Fibroblast of skin of scalp (primary cell): ENCODE results near the gene DCHS1.

ENCODE experiments used
- DNase-seq: peaks from one replicate; pipeline ENCODE4 v3.0.0-alpha.2; 2013

The DCHS1 gene

DNA sequence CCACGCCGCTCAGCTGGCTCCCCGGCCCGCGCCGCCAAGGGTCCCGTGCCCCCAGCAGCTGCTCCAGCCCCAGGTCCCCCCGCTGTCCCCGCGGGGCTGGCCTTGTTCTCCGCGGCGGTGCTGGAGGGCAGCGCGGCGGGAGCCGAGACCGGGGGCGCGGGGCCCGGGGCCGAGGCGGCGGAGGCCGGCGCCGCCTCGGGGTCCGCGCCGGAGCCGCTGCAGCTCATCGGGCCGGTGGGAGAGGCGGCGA lies 43.7 kb downstream of the DCHS1 start:
- DNase-seq = no peak

DNA sequence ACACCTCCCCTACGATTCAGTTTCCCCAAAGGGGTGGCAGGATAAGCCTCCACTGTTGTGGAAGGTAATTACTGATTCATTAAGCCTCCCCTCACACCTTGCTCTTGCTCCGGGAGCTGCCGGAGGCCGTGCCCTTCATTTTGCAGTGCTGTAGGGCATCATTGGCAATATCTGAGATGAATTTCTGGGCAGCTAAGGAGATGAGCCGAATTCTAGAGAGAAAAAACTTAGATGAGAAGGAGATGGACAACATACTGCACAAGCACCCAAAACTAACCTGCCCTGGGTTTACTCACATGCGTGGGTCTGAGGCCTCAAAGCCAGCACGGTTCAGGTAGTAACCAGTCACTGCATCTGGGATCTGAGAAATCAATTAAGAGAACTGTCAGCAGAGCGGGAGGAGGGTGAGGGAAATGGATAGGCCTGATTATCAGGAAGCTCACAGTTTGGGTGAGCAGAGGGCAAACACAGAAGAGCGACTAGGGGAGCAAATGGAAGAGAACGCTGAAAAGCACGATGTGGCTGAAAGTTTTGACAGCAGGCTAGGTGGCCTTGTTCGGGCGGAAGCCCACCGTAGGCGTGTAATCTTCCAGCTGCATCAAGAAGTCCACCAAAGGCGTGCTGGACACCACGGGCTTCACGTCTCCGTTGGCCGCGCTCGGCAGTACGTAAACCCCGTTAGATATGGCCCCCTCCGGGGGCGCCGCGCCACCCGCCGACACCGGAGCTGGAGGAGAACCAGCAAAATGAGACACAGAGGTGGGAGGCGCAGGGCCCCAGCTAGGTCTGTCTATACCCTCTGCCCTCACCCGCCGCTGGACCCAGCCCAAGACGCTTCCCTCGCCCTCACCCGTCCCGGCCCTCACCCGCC lies 44.3 kb downstream of the DCHS1 start:
- peak; percentile 19 for DNase-seq

DNA sequence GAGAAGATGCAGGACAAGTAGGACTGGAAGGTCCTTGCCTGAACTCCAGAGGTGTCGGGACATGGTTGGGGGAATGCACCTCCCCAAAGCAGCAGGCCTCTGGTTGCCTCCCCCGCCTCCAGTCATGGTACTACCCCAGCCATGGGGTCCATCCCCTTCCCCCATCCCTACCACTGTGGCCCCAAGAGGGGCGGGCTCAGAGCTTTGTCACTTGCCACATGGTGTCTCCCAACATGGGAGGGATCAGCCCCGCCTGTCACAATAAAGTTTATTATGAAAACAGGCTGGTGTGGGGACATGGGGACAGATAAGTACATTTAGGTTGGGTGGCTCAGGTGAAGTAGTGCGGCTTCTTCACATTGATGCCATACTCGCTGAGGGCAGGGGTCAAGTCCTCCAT lies 45.0 kb downstream of the DCHS1 start:
- DNase-seq = no peak

DNA sequence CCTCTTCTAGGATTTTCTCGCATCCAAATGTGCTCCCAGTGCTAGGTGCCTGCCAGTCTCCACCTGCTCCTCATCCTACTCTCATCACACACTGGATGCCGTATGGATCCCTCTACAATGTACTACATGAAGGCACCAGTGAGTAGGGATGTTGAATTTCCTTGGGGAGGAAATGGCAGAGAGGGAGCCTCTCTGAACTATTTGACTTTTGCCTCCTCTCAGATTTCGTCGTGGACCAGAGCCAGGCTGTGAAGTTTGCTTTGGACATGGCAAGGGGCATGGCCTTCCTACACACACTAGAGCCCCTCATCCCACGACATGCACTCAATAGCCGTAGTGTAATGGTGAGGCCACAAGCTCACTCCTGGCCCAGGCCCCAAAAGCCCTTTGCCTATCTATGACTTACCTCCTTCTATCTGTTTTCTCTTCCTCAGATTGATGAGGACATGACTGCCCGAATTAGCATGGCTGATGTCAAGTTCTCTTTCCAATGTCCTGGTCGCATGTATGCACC lies 46.0 kb downstream of the DCHS1 start:
- DNase-seq = no peak

DNA sequence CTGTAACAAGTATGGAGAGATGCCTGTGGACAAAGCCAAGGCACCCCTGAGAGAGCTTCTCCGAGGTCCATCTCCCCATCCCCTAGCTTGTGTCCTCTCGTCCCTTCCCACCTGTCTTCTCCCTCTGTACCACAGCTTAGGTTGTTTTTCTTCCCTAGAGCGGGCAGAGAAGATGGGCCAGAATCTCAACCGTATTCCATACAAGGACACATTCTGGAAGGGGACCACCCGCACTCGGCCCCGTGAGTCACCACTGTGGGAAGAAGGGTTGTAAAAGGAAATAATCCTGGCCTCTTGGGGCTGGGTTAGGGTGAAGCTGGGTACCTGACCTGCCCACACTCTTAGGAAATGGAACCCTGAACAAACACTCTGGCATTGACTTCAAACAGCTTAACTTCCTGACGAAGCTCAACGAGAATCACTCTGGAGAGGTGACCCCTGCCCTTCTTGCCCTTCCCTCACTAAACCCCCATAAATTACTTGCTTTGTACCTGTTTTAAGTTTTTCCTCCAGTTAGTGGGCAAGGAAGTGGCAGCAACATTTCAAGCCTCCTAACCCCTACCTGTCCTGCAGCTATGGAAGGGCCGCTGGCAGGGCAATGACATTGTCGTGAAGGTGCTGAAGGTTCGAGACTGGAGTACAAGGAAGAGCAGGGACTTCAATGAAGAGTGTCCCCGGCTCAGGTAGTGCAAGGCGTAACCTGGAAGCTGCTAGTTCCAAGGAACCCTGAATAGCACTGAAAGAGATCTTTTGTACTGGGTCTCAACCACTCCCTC lies 46.7 kb downstream of the DCHS1 start:
- peak; percentile 21 for DNase-seq

DNA sequence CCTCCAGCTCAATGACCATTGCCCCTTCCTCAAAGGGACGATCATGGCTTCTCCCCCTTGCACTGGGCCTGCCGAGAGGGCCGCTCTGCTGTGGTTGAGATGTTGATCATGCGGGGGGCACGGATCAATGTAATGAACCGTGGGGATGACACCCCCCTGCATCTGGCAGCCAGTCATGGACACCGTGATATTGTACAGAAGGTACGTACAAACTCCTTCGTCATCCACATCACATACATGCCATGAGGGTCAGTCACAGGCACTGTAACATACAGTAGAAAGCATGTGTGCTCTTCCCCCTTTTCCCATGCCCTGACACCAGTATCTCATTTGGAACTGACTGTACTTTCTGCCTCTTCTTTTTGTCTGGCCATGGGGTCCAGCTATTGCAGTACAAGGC lies 47.6 kb downstream of the DCHS1 start:
- no peak for DNase-seq

DNA sequence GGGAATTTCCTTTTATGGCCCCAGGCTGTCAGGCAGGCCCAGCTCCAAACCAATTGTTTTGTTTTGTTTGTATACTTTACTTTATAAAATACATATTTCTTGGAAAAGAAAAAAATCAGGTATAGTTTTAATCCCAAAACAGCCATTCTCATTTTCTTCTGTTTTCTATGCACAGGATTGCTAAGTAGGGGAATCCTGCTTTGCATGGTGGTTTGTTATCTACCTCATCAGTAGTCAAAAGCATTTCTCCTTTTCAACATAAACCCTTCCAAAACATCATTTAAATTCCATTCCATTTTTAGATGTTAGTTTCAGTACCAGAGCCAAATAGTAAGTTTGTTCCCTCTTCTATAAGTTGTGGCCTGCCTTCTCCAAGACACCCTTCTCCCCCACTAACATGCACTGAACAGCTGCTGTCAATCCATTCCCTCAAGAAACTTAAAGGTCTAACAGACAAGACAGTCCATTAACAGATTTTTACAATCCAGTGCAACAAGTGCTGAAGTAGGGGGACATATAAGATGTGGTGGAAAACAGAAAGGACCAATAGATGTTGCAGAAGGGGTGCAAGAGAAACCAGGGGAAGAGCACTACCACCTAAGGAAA lies 48.3 kb downstream of the DCHS1 start:
- DNase-seq = peak; percentile 54

DNA sequence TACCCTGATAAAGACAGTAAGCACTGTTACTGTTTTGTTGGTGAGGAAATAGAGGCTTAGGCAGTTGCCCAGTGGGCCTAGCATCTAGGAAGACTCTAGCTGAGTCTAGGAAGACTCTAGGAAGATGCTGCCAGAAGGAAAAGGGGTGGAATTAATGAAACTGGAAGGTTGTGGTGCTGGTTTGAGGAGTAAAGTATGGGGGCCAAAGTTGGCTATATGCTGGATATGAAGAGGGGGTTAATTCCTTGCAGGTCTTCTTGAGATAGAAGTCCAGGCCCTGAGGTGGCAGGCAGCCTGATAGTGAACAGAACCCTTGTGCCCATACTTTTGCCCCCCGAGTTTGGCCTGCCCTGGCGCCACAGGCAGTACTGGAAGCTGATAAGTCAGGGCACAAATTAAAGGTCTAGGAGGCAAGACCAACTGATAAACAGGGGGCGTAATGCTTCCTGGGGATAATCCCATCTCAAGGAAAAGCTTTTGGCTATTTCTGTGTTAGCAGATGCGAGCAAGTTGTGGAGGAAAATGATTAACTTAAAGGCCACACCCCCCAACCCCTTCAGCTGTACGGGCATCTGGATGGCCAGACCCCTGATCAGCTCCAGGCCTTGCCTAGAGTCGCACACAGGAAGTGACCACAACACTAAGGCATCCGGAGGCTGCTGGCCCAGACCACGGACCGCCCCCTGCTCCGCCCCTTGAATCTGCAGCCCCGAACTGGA lies 49.0 kb downstream of the DCHS1 start:
- DNase-seq = peak; percentile 96

DNA sequence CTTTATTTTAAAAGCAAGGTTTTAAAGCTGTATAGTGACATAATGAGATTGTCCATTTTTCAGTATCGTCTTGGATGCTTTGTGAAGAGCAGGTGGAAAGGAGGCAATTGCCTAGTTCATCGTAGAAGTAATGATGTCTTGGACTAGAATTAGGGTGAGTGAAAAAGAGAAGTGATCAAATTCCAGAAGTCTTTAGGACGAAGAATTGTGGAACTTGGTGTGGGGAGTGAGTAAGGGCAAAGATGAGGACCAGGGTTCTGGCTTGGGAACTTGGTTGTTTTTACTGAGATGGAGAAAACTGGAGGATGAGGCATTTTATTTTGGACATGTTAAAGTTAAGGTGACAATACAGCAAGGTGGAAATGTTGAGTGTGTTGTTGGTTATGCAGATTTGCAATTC lies 50.8 kb downstream of the DCHS1 start:
- no peak for DNase-seq

DNA sequence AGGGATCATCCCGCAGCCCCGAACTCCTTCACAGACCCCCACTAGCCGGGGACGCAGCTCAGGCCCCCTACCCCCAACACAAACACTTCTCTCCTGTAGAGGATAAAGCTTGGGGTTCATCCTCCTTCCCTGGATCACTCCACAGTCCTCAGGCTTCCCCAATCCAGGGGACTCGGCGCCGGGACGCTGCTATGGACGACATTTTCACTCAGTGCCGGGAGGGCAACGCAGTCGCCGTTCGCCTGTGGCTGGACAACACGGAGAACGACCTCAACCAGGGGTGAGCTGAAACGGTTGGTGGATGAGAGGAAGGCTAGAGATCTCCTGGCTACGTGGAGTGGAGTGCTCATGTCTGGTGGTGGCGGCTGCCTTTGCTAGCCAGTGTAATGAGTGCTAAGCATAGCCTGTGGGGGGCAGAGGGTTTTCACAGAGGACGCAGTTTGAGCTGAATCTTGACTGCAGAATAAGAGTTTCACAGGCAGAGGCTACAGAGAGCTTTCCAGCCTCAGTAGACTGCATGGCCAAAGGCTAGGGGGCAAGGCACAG lies 51.5 kb downstream of the DCHS1 start:
- DNase-seq = peak; percentile 70

DNA sequence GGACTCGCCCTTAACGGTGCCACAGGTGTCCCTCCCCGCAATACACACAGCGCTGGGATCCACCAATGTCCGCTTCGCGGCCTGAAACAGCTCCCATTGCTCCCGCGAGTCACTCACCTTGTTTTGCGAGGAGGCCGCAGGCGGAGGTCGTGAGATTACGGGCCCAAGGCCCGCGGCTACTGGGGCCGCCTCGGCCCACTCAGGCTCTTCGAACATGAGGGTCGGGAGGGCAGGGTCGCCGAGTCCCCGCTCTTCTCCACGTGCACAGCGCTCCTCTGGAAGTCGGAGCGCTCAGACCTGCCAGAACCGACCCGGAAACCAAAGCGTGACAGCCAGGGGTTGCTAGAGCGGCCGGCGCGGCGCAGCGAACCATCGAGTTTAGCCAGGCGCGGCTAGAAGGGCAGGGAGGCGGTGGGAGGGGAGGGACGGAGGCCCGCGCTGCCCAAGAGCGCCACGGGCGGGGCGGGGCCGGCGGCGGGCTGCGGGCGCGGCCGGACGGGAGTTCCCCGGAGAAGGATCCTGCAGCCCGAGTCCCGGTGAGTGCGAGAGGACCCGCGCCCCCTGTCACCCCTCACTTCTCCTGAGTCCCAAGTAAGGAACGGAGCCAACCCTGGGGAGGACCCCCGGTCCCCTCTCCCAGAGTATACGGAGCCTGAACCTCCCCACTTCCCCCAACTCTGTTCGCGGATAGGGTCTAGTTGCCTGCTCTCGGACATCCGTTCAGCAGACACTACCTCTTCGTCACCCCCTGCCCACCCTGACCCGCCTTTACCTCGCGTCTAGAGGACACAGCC lies 52.1 kb downstream of the DCHS1 start, which contains the start of the genes ILK and RRP8:
TSS of gene ILK (plus strand) at position 488 of the 794 bp plus-strand sequence. CDS start 498 bp downstream, outside the sequence.
TSS of gene RRP8 (minus strand) at position 330 of the 794 bp plus-strand sequence. CDS start at position 216, 114 bp downstream.
- DNase-seq = peak; percentile 90

DNA sequence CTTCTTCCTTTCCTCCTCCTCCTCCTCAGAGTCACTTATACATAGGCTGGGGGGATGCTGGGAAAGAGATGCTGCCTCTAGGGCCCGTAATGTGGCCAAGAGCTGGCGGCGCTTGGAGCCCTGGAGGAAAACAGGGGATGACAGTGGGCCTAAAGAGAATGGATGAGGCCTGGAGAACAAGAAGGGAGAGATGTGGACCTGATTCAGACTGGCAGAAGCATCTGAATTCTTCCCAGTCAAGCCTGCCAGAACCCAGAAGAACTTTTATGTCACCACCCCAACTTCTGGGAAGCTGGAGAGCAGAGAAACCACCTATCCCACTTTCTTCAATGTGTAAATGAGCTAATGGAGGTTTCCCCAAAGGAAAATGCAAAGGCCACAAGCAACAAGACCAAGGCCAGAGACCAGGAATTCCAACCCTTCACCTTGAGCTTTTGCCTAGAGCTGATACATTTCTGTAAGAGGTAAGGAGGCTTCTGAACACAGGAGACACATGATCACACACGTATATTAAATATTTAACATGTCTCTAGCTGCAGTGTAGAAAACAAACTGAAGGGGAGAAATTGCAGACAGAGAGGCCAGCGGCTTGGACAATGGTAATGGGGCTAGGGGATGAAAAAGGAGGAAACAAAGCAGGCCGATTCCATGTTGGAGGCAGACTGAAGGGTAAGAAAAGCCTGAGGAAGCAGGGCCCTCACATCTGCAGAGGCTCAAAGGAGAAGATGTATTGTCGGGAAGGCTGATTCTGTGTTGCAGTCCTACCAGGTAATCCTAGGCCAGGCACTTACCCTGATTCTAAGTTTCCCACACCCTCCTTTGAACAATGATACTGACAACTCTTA lies 53.3 kb downstream of the DCHS1 start:
- no peak for DNase-seq

DNA sequence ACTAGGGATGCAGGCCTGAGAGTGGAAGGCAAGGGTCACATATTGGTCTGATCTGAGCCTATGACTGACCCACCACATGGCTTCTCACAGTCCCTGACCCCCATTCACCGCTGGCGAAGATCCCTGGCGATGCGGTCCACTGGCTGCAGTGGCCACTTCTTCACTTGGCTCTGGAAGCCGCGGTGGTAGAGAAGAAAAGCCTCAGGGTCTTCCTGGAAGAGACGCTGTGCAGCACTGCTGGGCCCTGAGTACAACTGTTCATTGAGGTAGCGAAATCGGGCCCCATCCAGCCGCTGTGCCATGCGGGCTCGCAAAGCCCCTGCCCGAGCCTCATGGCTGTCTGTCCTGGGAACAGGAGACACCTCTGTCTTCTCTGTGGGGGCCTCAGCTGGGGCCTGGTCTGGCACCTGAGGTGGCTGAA lies 54.6 kb downstream of the DCHS1 start:
- DNase-seq = no peak

DNA sequence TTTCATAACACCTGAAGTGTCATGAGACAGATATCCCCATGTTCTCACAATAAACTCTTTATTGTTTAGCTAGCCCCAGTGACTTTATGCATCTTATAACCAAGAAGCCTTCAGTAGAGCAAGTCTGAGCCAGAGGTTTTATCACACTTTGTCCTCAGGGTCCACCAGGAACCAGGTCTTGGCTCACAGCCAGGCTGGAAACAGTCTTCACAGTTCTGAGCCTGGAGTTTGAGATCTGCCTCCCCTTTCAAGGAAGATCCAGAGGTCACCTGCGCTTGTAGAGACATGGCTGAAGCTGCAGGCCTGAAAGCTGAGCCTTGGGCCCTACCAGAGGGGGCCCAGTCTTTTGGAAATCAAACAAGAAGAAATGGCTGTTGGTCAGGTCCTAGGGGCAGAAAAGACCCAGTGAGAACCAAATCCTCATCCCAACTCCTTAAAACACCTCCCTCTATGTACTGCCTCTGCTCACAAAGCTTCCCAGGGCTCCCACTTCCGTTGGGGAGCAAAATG lies 55.7 kb downstream of the DCHS1 start:
- DNase-seq = no peak

DNA sequence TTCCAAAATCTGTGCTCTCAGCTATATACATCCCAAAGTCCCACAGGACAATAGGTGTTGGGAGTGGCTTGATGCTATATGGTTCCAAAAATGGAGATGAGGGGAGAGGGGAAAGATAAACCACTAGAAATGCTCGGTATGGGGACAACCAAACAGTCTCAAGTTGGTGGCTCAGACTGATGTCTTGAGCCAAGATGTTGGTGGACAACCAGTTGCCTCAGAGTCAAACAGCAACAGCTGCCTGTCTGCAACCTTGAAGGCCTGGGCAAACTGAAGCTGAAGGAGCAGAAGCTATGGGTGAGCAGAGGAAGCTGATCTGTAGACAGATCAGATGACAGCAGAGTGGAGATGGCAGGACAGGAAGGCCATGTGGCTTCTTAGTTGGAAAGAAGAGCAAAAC lies 56.2 kb downstream of the DCHS1 start:
- DNase-seq = no peak

DNA sequence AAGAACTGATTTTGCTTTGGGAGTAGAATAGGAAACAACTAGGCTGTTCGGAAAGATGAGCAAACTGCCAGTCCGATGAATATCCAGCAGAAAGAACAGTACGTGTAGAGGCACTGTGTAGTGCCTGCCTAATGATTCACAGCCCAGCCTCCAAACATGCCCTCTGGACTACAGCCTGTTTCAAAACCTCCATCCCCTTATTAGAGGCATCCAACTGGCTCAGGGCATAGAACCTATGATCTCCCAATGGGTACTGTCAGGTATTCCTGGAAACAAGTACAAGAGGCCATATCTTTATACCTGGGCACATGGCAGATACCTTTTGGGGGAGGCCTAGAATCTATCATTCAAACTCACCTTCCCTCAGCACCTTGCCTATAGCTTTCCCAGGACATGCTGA lies 57.1 kb downstream of the DCHS1 start:
- DNase-seq = no peak

DNA sequence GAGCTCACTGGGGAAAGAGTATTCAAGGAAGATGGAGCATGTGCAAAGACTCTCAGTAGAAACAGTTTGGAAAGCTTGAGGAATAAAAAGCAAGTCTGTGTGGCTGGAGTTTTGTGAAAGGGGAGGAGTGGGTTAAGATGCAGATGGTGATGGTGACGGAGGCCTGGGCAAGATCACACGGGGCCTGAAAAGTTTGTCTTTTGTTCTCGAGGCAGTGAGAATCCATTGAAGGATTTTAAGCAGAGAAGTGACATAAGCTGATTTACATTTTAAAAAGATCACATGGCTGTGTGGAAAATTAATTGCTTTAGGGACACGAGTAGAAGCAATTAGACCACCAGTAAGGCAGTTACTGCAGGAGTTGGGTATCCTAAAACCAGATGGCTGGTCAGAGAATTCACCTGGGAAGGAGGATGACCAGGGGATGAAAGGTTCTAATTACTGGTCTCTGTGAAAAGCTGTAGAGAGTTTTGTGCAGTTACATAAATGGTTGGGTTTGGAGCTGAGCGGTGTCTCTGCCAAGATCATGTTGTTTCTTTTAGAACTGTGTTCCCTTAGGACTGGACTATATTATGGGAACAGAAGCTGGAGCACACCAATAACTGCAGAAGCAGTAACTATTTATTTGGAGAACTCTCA lies 59.3 kb downstream of the DCHS1 start:
- no peak for DNase-seq

DNA sequence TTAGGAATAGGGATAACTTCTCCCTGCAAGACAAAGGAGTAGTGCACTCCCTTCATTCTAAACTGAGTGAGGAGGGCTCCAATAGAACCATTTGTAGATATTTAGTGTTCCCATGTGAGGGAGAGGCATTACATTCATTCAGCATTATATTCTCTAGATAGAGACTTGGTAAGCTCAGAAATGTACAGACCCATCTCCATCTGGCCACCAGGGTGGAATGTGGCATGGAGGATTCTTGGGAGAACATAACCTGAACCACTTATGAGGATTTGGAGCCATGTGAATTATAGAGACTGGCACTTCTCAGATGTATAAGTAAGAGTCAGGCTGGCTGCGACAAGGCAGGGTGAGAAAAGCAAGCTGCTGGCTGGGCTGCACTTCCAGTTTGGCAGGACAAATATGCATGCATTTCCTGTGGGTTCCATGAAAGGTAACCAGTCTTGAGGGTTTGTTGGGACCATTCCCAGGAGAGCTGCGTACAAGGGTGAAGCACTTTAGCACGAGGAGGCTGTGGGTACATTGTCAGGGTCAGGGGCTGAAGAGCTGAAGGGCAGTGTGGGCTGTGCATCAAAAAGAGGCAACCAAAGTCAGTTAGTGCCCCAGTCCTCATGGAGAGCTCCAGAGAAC lies 61.4 kb downstream of the DCHS1 start:
- no peak for DNase-seq

DNA sequence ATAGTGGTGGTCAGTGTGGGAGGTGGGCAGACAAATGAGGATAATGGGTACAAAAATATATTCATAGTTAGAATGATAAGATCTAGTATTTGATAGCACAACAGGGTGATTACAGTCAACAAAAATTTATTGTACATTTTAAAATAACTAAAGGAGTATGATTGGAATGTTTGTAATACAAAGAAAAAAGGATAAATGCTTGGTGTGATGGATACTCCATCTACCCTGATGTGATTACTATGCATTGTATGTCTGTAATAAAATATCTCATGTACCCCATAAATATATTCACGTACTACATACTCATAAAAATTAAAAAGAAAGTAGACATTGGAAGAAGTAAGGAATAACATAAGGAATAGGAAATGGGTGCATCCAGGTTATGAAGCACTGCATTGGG lies 67.6 kb downstream of the DCHS1 start:
- DNase-seq = no peak
